ENCODE measurements around the gene CFAP299. TPM values are rescaled to one million over a fixed set of nuclear protein-coding genes. Genes with fewer than 3 reads are reported as not detected.

Gene CFAP299
- total RNA-seq, 2 donors from 2014 or later = not detected

- DNase-seq (ENCODE audit: low spot score) (no peak), ATAC-seq (ENCODE audit: insufficient number of reproducible peaks, low FRiP score, low read depth) (no peak)
- TF ChIP-seq, protein P1, sequence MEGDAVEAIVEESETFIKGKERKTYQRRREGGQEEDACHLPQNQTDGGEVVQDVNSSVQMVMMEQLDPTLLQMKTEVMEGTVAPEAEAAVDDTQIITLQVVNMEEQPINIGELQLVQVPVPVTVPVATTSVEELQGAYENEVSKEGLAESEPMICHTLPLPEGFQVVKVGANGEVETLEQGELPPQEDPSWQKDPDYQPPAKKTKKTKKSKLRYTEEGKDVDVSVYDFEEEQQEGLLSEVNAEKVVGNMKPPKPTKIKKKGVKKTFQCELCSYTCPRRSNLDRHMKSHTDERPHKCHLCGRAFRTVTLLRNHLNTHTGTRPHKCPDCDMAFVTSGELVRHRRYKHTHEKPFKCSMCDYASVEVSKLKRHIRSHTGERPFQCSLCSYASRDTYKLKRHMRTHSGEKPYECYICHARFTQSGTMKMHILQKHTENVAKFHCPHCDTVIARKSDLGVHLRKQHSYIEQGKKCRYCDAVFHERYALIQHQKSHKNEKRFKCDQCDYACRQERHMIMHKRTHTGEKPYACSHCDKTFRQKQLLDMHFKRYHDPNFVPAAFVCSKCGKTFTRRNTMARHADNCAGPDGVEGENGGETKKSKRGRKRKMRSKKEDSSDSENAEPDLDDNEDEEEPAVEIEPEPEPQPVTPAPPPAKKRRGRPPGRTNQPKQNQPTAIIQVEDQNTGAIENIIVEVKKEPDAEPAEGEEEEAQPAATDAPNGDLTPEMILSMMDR (IDR thresholded peaks at IDR 0.05) = peak; percentile 39
These were observed 654.5 kb downstream of the CFAP299 start for GRCh38 chr4:80989921-80990544.

GRCh38 chr4:80990851-80991250, 655.3 kb downstream of the CFAP299 start:
- Histone ChIP-seq H3K9me3 (no peaks in the 10 kb centered on the region), H3K4me3 (no peak overlapping the region), H3K27me3 (replicated peaks; ENCODE audit: insufficient read depth) (no peaks in the 10 kb centered on the region), H3K36me3 (no peaks in the 10 kb centered on the region), H3K4me1 (ENCODE audit: control insufficient read depth in 1 of 2, low read depth in 2 of 2) (no peaks in the 10 kb centered on the region), H3K27ac (no peak overlapping the region)
- DNase-seq (ENCODE audit: low spot score) = no peak
- no peak for ATAC-seq (ENCODE audit: insufficient number of reproducible peaks, low FRiP score, low read depth)
- TF ChIP-seq, protein P1 (IDR thresholded peaks at IDR 0.05) = no peak

More at GRCh38 chr4:80989921-80990544, 654.5 kb downstream of the CFAP299 start:
- H3K9me3 ChIP-seq = no peaks in the 10 kb centered on the region
- H3K36me3 ChIP-seq = no peaks in the 10 kb centered on the region
- H3K4me3 ChIP-seq = no peak overlapping the region
- H3K4me1 ChIP-seq (ENCODE audit: control insufficient read depth in 1 of 2, low read depth in 2 of 2) = no peaks in the 10 kb centered on the region
- no peaks in the 10 kb centered on the region for H3K27me3 ChIP-seq (replicated peaks; ENCODE audit: insufficient read depth)
- no peak overlapping the region for H3K27ac ChIP-seq

GRCh38 chr4:80999943-81000342, 664.4 kb downstream of the CFAP299 start:
- H3K9me3 ChIP-seq = no peaks in the 10 kb centered on the region
- no peaks in the 10 kb centered on the region for H3K27me3 ChIP-seq (replicated peaks; ENCODE audit: insufficient read depth)
- TF ChIP-seq, protein P1 (IDR thresholded peaks at IDR 0.05) = no peak
- no peak overlapping the region for H3K4me3 ChIP-seq
- no peaks in the 10 kb centered on the region for H3K36me3 ChIP-seq
- no peak for ATAC-seq (ENCODE audit: insufficient number of reproducible peaks, low FRiP score, low read depth)
- H3K4me1 ChIP-seq (ENCODE audit: control insufficient read depth in 1 of 2, low read depth in 2 of 2) = no peaks in the 10 kb centered on the region
- DNase-seq (ENCODE audit: low spot score) = no peak
- H3K27ac ChIP-seq = no peak overlapping the region

- DNase-seq (ENCODE audit: low spot score) (no peak), ATAC-seq (ENCODE audit: insufficient number of reproducible peaks, low FRiP score, low read depth) (no peak)
- H3K27me3 ChIP-seq (replicated peaks; ENCODE audit: insufficient read depth) = no peaks in the 10 kb centered on the region
- TF ChIP-seq, protein P1 (IDR thresholded peaks at IDR 0.05) = no peak
- H3K27ac ChIP-seq = no peak overlapping the region
- no peaks in the 10 kb centered on the region for H3K9me3 ChIP-seq
- H3K4me1 ChIP-seq (ENCODE audit: control insufficient read depth in 1 of 2, low read depth in 2 of 2) = no peaks in the 10 kb centered on the region
- H3K4me3 ChIP-seq = no peak overlapping the region
- H3K36me3 ChIP-seq = no peaks in the 10 kb centered on the region
These were observed 668.1 kb downstream of the CFAP299 start for GRCh38 chr4:81003597-81004111.

GRCh38 chr4:81007417-81007816, 671.9 kb downstream of the CFAP299 start:
- H3K9me3 ChIP-seq = no peaks in the 10 kb centered on the region
- DNase-seq (ENCODE audit: low spot score) (no peak), ATAC-seq (ENCODE audit: insufficient number of reproducible peaks, low FRiP score, low read depth) (no peak)
- H3K27me3 ChIP-seq (replicated peaks; ENCODE audit: insufficient read depth) = no peaks in the 10 kb centered on the region
- TF ChIP-seq, protein P1 (IDR thresholded peaks at IDR 0.05) = no peak
- no peaks in the 10 kb centered on the region for H3K4me1 ChIP-seq (ENCODE audit: control insufficient read depth in 1 of 2, low read depth in 2 of 2)
- H3K4me3 ChIP-seq = no peak overlapping the region
- H3K36me3 ChIP-seq = no peaks in the 10 kb centered on the region
- no peak overlapping the region for H3K27ac ChIP-seq

Other genes starting within 250 kb of the CFAP299 start
- gene PRDM8, start 138.2 kb upstream of the CFAP299 start, total RNA-seq = 1 to 10 TPM; 2.7 to 3.7 TPM
- gene FGF5, start 69.1 kb upstream of the CFAP299 start, total RNA-seq = not detected